Measurements from ENCODE around the gene IL10RB.

DNA sequence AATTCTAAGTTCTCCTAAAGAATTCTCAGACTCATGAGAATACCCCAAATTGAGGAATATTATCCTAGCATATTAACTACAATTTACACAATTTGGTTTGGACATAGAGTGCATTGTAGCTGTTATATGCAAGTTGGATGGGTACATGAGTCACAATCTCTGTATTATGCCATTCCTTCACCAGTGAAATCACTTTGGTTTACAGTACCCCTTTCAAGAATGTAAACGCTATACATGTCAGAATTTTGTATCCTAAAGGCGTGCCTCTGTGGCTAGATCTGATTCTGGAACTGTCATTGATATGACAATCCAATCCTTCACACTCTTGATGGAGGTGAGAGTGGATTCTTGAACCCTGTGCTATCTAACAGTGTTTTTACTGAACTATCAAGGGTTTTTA, 6.7 kb upstream of the IL10RB start:
- TF ChIP-seq TAF1 (IDR thresholded peaks at IDR 0.05; ENCODE audit: low read depth, low read length) (no peak), POLR2AphosphoS5 (IDR thresholded peaks at IDR 0.05; ENCODE audit: low read depth, low read length) (no peak), POLR2A (IDR thresholded peaks at IDR 0.05; ENCODE audit: low read depth, low read length) (no peak), SPI1 (IDR thresholded peaks at IDR 0.05; ENCODE audit: low read depth, low read length) (no peak), PAX5 (IDR thresholded peaks at IDR 0.05; ENCODE audit: insufficient read depth, low read length, severe bottlenecking) (no peak), POU2F2 (IDR thresholded peaks at IDR 0.05; ENCODE audit: low read depth, low read length) (no peak)
